ENCODE results near the gene SHH.
"Not testable (repeated sequence)": the region's sequence is repeated elsewhere in the genome, so short reads cannot be mapped to it uniquely, and the experiment has no call there.

SHH gene

GRCh38 chr7:155819186-155819585, 6.9 kb upstream of the SHH start:
- DNase-seq (ENCODE audit: low spot score), result no peak

GRCh38 chr7:155818820-155819168, 6.5 kb upstream of the SHH start:
- no peak for DNase-seq (ENCODE audit: low spot score)

- no peak for DNase-seq (ENCODE audit: low spot score)
These were observed 6.0 kb upstream of the SHH start for GRCh38 chr7:155818154-155818819.

- not testable (repeated sequence) for DNase-seq (ENCODE audit: low spot score)
These were observed 5.3 kb upstream of the SHH start for GRCh38 chr7:155817515-155817914.

- DNase-seq (ENCODE audit: low spot score), result no peak
These were observed 4.7 kb upstream of the SHH start for GRCh38 chr7:155816996-155817395.

GRCh38 chr7:155816192-155816508, 3.9 kb upstream of the SHH start:
- DNase-seq (ENCODE audit: low spot score), result no peak

- DNase-seq (ENCODE audit: low spot score), result peak; percentile 91
These were observed 3.3 kb upstream of the SHH start for GRCh38 chr7:155815332-155816191.

- DNase-seq (ENCODE audit: low spot score), result no peak
These were observed 2.3 kb upstream of the SHH start for GRCh38 chr7:155814316-155815276.

- no peak for DNase-seq (ENCODE audit: low spot score)
These were observed 1.5 kb upstream of the SHH start for GRCh38 chr7:155813546-155814315.

GRCh38 chr7:155813125-155813524, 862 bp upstream of the SHH start:
- DNase-seq (ENCODE audit: low spot score), result no peak

- no peak for DNase-seq (ENCODE audit: low spot score)
These were observed 736 bp downstream of the SHH start for GRCh38 chr7:155811560-155811894.

GRCh38 chr7:155810770-155811559, 1.3 kb downstream of the SHH start:
- no peak for DNase-seq (ENCODE audit: low spot score)

GRCh38 chr7:155809947-155810769, 2.1 kb downstream of the SHH start:
- no peak for DNase-seq (ENCODE audit: low spot score)

GRCh38 chr7:155809332-155809946, 2.8 kb downstream of the SHH start:
- no peak for DNase-seq (ENCODE audit: low spot score)

GRCh38 chr7:155808549-155809331, 3.5 kb downstream of the SHH start:
- DNase-seq (ENCODE audit: low spot score), result peak; percentile 56

- no peak for DNase-seq (ENCODE audit: low spot score)
These were observed 4.3 kb downstream of the SHH start for GRCh38 chr7:155807789-155808548.

- DNase-seq (ENCODE audit: low spot score), result peak; percentile 58
These were observed 5.1 kb downstream of the SHH start for GRCh38 chr7:155807065-155807671.

Measured in iPS-NIHi11 (cell line).